ENCODE results near the gene SLC9A8.
A peak's percentile ranks its signal among the peaks of the same experiment; 100 is the strongest.

Gene SLC9A8

GRCh38 chr20:49786668-49787370 lies 25.8 kb upstream of the SLC9A8 start:
- no peak for DNase-seq

DNA sequence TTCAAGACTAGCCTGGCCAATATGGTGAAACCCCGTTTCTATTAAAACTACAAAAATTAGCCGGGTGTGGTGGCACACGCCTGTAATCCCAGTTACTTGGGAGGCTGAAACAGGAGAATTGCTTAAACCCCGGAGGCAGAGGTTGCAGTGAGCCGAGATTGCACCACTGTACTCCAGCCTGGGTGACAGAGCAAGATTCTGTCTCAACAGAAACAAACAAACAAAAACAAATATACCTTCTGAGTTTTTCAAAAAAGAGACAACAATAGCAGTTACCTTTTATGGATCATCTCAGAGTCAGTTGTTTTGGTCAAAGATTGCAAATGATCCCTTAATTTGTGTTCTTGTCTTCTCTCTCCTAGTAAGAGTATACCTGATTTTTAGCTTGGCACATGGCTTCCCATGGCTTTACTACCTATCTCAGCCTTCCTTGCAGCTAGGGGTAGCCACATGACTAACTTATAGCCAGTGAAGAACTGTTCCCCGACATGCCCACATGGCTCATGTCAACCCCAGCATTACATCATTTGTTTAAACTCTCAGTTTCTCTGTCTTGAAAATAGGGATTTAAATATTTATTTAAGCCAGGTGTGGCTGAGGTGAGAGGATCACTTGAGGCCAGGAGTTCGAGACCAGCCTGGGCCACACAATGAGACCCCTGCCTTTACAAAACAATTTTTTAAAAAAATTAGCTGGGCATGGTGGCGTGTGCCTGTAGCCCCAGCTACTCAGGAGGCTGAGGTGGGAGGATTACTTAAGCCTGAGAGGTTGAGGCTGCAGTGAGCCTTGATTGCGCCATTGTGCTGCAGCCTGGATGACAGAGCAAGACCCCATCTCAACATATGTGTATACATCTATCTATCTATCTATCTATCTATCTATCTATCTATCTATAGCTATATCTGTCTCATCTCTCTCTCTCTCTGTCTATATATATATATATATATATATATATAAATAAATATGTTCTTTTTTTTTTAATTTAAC lies 25.0 kb upstream of the SLC9A8 start:
- no peak for DNase-seq

DNA sequence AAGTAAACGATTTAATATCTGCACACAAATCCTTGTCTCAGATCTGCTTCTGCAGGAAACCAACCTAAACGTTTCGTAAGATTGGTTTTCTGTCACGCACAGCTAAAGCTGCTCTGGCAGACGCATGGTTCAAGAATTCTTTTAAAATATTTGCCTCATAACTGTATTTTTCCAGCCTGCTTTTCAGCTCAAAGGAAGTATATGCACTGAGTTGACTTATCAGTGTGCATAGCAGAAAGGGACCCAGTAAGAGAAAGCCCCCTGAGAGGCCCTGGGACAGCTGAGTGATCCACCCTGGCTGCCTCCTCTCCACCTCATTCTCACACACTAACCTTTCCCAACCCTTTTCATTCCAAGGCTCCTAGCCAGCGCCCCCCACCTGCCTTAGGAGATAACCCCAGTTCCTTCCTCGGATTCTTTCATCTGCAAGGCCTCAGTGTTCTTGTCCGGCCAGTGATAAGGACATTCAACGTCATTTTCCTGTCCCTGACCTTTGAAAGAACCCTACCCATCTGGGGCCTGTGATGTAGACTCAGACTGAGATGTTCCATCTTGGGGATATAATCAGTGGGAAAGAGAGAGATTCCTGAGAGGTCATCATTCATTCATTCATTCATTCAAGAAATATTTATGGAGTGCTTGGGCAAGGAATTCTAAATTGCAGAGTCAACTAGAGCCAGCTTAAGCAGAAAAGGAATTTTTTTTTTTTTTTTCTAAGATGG lies 22.4 kb upstream of the SLC9A8 start:
- no peak for DNase-seq

DNA sequence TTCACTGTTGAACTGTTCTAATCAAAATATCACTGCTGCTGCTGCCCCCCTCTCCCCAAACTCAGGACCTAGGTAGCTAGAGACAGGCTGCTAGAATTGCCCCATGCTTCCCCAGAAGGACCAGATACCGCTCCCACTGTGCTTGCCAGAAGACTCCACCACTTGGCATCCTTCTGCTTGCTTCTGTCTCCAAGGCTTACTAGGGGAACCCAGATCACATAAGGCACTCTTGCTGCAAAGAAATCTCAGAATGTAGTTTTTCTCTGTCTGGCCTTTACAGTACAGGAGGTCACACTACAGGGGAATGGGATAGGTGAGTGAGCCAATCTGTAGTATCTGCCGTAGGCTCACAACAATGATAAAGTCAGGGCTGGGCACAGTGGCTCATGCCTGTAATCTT lies 21.5 kb upstream of the SLC9A8 start:
- no peak for DNase-seq

- DNase-seq = no peak
Observed at GRCh38 chr20:49792006-49792405, 20.6 kb upstream of the SLC9A8 start.

DNA sequence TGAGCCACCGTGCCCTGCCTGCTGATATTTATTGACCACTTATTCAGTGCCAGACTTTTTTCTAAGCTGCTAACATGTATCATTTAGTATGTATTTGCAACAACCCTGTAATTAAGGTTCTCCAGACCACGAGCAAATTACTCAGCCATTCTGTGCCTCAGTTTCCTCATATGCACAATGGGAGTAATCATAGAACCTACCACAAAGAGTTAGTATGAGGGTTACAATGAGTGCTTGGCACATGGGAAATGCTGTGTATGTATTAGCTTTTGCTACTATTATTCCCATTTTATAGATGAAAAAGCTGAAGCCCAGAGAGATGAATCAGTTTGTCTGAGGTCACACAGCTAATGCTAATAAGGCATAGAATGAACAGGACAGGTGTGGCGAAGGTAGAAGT lies 20.0 kb upstream of the SLC9A8 start:
- DNase-seq = no peak

DNA sequence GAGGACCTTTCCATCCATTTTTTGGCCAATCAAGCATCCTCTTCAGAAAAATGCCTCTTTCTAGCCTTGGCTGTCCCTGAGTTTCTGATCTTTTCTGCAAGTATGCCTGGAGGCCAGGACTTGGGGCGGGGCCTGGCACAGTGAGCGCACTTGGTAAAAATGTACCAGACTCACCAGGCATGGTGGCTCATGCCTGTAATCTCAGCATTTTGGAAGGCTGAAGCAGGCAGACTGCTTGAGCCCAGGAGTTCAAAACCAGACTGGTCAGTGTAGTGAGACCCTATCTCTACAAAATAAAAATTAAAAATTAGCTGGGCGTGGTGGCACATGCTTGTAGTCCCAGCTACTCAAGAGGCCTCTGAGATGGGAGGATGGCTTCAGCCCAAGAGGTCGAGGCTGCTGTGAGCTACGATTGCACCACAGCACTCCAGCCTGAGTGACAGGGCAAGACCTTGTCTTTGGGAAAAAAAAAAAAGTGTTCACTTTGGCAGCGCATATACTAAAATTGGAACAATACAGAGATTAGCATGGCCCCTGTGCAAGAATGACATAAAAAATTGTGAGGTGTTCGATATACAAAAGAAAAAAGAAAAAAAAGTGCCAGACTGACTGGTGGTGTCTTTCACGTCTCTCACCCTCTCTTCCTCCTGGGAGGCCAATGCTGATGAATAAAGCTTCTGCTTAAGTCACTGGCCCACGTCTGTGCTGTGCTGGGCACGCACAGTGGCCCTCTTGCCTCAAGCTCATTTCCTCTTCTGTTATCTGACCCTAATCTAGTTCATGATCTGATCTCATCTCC lies 18.1 kb upstream of the SLC9A8 start:
- no peak for DNase-seq

- DNase-seq = no peak
Observed at GRCh38 chr20:49795135-49795424, 17.5 kb upstream of the SLC9A8 start.

DNA sequence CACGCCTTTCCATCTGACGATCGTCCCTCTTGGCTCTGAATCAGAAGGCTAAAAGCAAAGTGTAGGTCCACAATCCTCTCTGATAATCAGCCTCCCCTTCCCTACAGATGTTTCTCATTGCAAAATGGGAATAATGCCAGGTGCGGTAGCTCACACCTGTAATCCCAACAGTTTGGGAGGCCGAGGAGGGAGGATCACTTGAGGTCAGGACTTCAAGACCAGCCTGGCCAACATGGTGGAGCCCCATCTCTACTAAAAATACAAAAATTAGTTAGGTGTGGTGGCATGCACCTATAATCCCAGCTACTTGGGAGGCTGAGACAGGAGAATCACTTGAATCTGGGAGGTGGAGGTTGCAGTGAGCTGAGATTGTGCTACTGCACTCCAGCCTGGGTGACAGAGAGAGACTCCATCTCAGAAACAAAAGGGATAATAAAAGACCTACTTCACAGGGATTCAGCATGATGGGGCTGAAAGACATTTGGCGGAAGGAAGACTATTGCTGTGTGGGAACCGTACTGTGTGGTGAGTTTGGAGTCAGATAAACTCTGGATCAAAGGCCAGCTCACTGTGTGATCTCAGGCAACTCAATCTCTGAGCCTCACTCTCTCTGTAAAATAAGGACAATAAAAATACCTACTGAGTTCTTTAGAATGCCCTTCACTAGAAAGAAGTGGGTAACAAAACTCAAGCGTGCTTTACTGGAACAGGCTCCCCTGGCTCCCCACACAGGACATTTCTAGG lies 15.9 kb upstream of the SLC9A8 start:
- no peak for DNase-seq

DNA sequence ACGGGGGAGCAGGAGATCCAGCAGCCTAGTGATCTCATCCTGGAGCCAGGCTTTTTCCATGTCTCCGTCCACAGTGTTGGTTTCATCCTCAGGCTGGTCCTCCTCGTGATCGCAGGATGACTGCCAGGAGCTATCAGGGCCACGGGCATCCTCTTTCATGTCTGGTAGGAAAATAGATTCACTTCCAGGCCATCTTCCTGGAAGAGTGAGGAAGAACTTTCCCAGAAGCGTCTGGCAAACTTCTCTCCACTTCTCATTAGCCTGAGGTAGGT lies 15.3 kb upstream of the SLC9A8 start:
- DNase-seq = no peak

- DNase-seq = no peak
Observed at GRCh38 chr20:49798718-49799117, 13.9 kb upstream of the SLC9A8 start.

DNA sequence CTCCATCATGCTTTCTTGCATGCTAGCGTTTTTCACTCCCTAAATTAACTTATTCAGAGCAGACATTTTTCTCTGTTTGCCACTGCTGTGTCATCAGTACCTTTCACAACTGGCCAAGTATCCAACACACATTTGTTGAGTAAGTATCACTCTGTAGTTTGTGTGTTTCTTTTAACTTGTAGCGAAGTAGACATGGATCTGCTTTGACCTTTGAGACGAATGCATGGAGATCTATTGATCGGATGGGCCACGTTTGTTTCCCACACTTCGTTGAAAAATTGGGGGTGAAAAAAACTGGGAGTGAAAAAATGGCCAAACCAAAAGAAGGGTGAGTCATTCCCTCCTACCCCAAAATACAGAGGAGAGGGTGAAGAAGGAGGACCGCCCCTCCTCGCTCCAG lies 12.9 kb upstream of the SLC9A8 start:
- DNase-seq = no peak

DNA sequence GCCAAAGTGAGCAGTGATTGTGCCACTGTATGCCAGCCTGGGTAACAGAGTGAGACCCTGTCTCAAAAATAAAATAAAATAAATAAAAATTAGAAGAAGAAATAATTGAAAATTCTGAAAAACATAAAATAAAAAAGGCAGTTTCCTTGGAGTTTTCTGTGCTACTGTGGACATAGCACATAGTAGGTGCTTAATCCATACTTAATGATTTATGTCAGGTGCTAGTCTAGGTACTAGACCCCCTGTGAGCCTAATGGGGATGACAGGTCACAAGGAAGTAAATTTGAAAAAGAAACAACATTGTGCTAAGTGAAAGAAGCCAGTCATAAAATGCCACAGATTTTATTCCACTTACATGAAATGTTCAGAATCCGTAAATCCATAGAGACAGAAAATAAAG lies 9.2 kb upstream of the SLC9A8 start:
- no peak for DNase-seq

DNA sequence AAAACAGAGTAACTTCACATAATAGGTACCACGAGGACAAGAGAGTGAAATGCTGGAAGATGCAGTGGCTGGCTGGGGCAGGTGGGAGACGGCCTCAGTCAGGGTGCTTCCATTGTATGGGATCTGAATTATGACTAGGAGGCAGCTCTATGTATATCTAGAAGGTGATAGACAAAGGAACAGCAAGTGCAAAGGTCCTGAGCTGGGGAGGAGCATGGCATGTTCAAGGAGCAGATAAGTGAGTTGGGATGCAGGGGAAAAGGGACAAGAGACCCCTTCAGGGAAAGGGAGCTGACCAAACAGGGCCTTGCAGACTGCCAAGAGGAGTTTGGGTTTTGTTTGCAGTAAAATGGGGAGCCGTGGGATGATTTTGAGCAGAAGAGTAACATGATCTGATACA lies 8.3 kb upstream of the SLC9A8 start:
- no peak for DNase-seq

- peak; percentile 53 for DNase-seq
Observed at GRCh38 chr20:49805224-49805876, 7.3 kb upstream of the SLC9A8 start.

DNA sequence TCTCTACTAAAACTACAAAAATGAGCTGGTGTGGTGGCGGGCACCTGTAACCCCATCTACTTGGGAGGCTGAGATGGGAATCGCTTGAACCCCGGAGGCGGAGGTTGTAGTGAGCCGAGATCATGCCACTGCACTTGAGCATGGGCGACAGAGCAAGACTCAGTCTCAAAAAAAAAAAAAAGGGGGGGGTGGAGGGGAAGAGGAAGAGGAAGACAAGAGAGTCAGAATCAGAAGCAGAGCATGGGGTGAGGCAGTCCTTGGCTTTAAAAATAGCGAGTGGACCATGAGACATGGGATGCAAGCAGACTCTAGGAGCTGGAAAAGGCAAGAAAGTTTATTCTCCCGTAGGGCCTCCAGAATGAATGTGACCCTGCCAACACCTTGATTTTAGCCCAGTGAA lies 3.9 kb upstream of the SLC9A8 start:
- DNase-seq = no peak

GRCh38 chr20:49809803-49810359 lies 2.7 kb upstream of the SLC9A8 start:
- no peak for DNase-seq

GRCh38 chr20:49810491-49811190 lies 2.0 kb upstream of the SLC9A8 start:
- DNase-seq = no peak

DNA sequence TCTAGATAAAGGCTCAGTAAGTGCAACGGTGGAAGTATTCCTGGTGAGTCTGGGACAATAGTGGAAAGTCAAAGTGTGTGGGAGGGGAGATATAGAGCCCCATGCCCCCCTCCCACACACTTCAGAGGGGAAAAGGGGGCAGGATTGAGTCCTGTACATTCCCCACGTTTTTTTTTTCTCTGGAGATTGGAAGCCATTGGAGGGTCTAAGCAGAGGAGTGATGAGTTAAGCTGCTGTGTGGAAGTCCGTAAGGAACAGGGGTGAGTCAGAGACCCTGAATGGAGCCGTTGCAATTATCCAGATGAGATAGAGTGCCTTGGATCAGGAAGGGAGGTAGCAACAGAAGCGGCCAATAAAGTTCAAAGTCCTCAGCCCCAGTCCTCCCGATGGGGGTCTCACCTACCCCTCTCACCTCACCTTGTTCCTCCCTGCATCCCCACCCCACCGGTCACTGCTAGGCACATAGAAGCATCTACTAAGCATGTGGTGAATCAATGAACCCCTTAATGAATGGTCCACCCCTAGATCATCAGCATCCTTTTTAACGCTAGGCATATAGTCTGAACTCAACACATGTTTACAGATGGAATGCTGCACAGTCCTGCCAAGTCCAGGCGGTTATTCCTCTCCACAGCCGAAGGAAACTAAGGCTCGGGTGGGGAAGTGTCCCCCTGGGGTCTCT lies 662 bp upstream of the SLC9A8 start:
- no peak for DNase-seq

DNA sequence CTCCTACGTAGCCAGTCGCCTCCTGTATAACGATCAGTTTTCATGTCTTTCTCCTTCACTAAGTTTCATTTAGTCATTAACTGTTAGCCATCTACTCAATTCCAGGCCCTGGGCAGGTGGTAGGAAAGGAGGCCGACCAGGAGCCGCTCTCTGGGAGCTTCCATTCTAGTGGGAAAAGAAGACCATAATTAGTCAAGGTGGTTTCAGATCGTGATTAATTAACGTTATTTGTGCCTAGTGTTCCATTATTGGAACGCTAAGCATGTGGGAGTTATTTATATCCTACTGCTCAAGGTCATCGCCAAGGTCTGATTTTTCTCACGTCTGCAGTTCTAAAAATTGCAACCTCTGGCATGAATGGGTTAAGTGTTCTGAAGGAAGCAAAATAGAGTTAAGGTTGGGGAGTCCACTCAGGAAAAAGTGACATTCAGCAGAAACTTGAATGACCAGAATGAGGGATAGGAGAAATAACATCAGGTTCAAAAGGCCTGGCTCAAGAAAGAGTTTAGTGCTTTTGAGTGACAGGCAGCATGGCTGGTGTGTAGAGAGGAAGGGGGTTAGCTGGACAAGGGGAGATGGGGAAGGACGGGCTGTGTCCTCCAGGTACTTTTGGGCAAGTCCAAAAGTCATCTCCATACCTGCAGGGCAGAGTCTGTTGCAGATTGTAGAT lies 812 bp downstream of the SLC9A8 start:
- no peak for DNase-seq

All from activated CD4-positive, CD25-positive, alpha-beta regulatory T cell treated with anti-CD3 and anti-CD28 coated beads, Interleukin-2, amount 50 U/mL, for 72 hours (primary cell).